GM18502 (cell line): Measurements from ENCODE around the gene NOL12.
"Not testable (repeated sequence)": the region's sequence is repeated elsewhere in the genome, so short reads cannot be mapped to it uniquely, and the experiment has no call there.

ENCODE experiments used
- ATAC-seq: cut with Tn5 transposase; IDR thresholded peaks from one replicate; pipeline ENCODE4 v1.9.1; 2021; ENCODE audit warnings: mild to moderate bottlenecking; ENCODE audit not compliant: unreplicated experiment, poor library complexity

Gene NOL12, protein sequence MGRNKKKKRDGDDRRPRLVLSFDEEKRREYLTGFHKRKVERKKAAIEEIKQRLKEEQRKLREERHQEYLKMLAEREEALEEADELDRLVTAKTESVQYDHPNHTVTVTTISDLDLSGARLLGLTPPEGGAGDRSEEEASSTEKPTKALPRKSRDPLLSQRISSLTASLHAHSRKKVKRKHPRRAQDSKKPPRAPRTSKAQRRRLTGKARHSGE

DNA sequence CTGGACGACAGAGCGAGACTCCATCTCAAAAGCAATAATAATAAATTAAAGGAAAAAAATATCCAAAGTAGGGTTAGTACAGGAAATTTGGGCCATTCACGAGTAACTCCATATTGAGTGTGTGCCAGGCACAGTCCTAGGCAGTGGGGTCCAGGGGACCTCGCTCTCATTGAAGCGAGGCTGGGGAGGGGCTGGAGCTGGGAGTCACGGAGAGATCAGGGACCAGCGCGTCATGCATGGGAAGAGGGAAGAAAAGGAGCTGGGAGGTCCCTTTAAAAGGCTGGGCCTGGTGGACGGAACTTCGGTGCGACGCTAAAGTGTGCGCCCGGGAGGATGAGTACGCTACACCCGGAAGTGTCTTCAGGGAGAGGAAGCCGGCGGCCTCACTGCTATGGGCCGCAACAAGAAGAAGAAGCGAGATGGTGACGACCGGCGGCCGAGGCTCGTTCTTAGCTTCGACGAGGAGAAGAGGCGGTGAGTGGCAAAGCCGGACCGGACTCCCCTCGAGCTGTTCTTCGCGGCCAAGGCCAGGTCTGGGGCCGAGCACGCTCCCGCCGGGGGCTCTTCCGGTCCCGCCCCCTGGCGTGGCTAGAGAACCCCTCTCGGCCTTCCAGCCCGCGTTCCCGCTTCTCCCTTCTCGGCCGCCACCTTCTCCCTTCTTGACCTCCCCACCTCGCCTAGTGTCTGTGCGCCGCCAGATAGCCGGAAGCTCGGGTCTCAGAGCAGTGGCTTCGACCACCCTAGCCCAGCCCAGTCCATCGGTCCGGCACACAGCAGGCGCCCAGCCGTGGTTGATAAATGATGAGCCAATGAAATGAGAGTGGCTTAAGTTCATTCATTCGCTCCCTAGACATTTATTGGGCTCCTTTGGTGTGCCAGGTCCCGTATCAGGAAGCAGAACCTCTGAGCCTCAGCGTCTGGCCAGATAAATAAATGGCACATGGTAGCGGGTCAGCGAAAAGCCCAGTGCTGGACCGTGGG lies at the start of gene NOL12:
Gene NOL12 (plus strand): TSS at position 342 of the 981 bp plus-strand sequence. CDS start 50 bp downstream, at position 392.
- peak; percentile 78 for ATAC-seq

DNA sequence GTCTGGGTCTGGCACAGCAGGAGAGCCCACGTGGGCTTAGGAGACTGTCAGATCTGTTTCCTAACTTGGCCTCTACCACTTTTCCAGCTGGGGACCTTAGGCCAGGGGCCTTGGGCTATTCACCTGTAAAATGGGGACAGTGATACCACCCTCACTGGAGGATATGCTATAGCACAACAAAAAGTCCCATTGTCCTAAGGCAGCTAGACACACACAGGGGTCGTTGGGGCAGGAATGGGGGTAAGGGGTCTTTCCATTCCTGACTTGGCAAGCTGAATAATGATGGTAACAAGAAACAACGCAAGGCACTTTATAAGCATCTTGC lies 49.2 kb upstream of the NOL12 start:
- ATAC-seq: no peak

DNA sequence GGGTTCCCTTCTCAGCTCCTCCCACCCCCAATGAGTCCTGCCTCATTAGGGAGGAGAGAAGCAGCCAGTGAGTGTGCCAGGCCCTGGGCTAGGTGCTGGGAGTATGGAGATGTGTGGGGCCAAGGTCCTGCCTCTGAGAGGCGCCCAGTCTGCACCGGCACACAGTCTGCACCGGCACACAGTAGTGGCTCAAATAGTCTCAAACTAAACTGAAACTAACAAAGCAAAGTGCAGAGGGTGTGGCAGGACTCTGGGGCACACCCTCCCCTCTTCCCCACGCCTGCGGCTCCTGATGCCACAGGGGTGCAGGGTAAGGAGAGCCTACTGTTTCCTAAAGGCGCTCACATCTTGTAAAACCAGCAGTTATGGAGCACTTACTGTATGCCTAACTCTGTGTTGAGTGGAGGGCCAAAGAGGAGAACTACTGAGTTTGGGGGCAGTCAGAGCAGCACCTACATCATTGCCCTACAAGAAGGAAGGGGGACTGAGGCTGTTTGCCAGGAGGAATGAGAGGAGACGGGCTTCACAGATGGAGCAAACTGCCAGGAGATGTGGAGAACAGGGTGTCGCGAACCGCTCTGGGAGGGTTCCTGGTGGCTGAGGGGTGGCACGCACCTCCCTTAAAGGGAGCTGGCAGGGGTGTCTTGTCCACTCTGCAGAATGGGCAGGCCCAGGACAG lies 47.6 kb upstream of the NOL12 start:
- no peak for ATAC-seq

DNA sequence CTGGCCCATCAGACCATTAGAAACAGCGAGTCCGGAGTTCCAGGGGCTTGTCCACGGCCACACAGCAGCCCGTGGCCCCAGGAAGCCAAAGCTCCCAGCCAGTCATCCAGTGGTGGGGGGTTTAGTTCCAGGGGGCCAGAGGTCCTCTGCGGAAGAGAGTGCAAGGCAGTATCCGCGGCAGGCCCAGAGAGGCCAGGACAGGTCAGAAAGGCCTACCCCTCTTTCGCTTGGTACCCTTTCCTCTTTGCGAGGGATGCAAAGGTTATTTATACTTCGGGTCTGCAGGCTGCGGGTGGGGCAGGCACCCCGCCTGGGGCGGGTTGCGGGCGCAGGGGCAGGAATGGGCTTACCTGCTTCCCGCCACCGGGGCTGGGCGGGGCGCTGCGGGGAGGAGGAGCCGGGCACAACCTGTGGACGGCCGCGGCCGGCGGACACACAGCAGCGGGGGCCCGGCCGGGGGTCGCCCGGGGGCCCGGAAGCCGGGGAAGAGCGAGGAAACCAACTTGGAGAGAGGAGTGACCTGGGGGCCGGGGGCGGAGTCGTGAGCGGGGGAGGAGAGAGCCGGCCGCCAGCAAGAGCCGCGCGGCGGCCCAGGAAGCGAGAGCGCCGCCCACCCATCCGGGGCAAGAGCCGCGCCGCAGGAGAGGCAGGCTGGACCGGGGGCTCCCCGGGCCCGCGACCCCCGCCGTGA lies 46.9 kb upstream of the NOL12 start, which contains the start of gene SH3BP1:
Gene SH3BP1 (plus strand): TSS at position 600 of the 691 bp plus-strand sequence. CDS start 119 bp downstream, outside the sequence.
- no peak for ATAC-seq

DNA sequence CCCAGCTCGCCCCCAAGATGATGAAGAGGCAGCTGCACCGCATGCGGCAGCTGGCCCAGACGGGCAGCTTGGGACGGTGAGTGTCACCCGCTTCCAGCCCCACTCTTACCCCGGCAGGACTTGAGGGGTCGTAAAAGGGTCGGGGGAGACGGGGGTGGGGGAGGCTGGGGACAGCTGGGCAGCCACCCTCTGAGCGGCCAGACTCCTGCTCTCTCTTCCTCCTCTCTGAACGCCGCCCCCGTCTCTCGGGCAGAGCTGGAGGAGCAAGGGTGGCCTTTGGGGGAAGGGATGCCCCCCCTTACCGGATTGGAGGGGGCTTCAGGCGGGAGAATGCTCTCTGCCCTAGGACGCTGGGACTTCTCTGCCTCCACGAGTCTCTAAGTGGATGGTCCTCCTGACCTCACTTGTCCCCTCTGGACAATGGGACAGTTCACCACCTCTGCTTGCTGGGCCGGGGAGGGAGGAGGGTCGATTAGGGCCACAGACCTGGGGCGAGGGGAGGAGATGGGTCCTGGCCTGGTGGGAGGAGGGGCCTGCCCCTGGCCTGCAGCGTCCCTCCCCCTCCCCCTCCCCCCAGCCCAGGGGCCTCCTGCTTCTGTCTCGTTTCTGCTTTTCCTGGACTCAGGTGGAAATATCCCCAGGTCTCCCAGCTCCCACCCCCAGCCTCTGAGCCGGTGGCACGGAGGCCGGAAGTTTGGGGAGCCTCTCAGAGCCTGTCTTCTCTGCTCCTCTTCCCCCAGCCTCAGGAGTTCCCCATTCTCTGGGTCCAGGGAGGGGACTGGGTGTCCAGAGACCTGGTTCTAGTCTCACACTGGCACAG lies 46.2 kb upstream of the NOL12 start:
- ATAC-seq: no peak

DNA sequence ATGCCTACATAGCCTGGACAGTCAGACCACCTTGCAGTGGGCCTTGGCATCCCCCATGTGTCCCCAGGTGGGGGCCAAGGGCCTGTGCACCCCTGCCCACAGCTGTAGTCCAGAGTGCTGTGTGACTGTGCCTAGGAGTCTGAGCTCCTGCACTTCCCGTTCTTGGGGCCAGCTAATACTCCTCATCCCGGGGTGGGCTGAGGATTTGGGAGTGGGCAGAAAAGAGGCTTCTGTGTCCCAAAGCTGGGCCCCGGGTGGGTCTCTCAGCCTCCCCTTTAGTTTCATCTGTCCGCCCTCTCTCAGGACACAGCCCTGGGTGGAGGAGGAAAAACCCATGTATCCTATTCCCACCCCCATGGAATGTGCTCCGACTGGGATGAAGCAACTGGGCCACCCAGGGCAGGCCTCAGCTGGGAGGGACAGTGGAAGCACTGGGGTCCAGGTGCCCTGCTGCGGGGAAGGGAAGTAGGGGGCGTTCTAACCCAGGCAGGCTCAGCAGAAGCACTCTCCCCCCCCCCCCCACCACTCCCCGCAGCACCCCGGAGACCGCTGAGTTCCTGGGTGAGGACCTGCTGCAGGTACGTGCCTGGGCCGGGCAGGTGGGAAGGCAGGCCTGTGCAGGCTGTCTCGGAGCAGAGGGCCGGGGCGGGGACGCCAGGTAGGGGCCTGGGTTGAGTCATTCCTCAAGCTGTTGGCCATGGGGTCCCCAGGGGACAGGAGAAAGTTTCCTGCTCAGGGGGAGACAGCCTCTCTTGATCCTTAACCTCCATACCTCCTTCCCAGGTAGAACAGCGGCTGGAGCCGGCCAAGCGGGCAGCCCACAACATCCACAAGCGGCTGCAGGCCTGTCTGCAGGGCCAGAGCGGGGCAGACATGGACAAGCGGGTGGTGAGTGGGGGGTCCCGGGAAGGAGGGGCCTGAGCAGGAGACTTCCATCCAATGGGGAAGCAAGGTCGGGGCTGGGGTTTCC lies 45.3 kb upstream of the NOL12 start:
- no peak for ATAC-seq

DNA sequence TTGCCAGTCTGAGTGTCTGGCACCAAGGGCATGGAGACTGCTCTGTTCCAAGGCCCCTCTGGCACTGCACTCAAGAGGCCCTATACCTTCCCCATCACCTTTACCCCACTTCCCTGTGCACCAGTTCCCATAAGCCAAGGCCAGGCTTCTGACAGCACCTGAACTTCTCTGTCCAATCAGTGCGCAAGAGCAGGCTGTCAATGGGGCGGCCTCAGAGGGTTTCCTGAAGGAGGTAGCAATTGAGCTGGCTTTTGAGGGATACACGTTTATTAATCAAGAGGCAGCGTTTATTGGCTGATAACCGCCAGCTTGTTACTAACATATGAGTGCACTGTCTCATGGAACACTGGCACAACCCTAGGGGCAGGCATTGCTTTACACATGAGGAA lies 44.6 kb upstream of the NOL12 start:
- no peak for ATAC-seq

DNA sequence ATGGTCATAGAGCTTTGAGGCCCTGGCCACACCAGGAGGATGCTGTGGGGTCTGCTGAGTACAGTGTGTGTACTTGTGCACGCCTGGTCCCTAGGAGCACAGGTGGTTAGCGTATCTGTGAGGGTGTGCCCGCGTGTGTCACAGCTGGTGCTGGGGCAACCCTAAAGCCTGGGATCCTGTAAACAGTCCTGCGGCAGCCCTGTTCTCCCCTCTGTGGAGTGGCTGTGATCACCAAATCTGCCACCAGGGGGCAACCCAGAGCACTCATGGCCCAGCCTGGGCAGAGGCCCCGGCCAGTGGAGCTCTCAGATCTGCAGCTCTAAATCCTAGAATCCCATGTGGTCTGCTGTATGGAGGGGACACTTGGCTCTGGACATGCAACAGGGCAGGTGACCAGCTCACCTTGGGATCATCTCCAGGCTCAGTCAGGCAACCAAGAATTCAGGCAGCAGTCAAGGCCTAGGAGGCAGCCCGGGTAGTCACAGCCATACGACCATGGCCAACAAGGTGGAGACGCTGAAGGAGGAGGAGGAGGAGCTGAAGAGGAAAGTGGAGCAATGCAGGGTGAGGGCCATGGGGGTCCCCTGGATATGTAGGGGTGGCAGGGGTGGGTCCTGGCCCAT lies 42.8 kb upstream of the NOL12 start:
- no peak for ATAC-seq

DNA sequence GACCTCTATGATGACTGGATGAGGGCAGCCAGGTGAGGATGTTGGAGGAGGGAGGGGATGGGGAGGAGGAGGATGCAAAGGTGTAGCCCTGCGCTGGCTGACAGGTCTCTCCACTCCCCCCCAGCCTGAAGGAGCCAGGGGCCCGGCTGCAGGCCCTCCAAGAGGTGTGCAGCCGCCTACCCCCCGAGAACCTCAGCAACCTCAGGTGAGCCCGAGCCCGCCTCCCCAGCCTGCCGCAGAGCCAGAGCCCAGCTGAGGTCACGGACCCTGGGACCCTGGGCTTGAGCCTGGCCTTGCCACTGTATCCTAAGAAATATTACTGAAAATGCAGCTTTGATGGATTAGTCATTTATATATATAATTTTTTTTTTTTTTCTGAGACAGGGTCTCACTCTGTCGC lies 38.8 kb upstream of the NOL12 start:
- no peak for ATAC-seq

DNA sequence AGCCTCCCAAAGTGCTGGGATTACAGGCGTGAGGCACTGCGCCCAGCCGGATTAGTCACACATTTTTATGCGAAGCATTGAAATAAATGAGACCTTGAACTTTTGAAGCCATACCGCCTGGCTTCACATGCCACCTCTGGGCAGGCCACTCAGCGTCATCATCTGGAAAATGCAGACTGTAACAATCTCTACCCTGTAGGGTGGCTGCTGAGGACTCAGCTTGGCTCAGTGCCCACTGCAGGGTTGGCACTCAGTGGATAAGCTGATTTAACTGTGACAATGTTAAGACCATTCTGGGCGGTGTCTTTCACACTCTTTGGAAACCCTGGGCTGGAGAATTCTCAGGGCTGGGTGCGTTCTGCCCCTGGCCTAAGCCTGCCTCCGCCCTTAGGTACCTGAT lies 38.2 kb upstream of the NOL12 start:
- no peak for ATAC-seq

DNA sequence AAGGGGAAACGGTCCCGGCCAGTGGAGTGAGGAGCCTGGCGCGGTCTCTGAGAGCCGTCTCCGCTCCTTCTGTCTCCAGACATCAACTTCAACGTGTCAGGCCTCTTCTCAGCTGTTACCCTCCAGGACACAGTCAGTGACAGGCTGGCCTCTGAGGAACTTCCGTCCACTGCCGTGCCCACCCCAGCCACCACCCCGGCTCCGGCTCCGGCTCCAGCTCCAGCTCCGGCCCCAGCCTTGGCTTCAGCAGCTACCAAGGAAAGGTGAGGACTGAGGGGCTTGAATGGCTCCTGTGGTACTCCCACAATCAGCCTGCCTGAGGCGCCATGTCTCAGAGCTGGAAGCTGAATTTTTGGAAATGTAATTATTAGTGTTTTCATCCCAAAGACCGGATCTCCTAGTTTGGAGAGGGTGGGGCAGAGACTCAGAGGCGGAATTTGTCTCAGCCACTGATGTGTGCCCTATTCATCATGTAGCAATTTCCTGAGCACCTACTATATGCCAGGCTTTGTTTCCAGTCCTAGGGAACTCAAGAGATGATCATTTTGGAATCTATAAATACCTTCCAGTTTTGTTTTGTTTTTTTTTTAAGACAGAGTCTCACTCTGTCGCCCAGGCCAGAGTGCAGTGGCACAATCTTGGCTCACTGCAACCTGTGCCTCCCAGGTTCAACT lies 35.5 kb upstream of the NOL12 start:
- no peak for ATAC-seq

DNA sequence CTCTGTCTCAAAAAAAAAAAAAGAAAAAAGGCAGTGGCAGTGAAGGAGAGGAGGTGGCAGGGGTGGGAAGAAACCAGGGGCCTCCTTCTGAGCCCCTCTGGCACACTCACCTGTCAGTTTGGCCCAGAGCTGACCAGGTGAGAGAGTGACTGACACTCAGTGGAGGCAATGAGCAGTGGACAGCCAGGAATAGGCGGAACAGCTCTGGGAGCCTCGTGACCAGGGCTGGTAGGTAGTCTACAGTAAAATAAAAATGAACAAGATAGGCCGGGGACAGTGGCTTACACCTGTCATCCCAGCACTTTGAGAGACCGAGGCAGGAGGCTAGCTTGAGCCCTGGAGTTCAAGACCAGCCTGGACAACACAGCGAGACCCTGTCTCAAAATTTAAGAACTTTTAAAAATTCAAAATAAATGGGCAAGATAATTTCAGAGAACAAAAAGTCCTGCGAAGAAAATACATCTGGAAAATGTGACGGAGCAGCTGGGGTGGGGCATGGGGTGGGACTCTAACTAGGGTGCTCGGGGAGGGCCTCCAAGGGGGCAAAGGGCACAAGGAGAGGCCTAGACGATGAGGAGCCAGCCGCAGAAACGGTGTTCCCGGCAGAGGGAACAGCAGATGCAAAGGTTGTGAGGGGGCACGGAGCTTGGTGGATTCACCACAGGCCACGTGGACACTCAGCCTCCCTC lies 31.4 kb upstream of the NOL12 start:
- ATAC-seq: no peak

DNA sequence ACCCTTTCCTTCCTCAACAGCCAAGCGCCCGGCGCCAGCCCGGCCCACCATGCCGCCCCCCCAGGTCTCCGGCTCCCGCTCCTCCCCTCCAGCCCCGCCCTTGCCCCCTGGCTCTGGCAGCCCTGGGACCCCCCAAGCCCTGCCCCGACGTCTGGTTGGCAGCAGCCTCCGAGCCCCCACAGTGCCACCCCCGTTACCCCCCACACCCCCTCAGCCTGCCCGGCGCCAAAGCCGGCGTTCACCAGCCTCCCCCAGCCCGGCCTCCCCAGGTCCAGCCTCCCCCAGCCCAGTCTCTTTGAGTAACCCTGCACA lies 30.9 kb upstream of the NOL12 start:
- no peak for ATAC-seq

DNA sequence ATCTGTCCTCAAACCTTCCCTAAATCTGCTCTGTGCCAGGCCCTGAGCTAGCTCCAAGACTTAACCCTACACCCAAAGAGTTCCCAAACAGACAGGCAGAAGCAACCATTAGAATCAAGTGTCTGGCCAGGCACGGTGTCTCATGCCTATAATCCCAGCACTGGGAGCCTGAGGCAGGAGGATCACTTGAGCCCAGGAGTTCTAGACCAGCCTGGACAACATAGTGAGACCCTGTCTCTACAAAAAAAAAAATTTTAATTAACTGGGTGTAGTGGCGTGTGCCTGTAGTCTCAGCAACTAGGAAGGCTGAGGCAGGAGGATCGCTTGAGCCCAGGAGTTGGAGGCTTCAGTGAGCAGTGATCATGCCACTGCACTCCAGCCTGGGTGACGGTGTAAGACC lies 29.6 kb upstream of the NOL12 start:
- not testable (repeated sequence) for ATAC-seq

DNA sequence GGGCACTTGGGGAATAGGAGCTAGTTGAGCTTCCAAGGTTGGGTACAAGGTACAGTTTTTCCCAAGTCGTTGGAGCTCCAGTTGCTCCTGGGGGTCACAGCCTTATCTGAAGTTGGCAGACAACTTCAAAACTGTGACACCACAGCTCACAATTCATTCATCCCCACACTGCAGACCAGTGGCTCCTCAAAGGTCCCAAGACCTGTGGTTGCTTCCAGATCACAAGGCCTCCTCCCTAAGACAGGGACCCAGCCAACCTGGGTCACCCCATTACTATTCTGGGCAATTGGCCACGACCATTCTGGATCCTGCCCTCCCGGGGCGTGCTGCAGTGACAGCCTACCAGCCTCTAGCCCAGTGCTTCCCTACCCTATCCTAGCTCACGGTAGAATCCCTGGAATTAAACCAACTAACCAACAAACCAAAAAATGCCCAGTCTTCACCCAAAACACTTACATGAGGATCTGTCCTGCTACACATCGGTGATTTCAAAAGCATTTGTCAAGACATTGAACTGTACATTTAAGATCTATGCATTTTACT lies 28.5 kb upstream of the NOL12 start:
- no peak for ATAC-seq

DNA sequence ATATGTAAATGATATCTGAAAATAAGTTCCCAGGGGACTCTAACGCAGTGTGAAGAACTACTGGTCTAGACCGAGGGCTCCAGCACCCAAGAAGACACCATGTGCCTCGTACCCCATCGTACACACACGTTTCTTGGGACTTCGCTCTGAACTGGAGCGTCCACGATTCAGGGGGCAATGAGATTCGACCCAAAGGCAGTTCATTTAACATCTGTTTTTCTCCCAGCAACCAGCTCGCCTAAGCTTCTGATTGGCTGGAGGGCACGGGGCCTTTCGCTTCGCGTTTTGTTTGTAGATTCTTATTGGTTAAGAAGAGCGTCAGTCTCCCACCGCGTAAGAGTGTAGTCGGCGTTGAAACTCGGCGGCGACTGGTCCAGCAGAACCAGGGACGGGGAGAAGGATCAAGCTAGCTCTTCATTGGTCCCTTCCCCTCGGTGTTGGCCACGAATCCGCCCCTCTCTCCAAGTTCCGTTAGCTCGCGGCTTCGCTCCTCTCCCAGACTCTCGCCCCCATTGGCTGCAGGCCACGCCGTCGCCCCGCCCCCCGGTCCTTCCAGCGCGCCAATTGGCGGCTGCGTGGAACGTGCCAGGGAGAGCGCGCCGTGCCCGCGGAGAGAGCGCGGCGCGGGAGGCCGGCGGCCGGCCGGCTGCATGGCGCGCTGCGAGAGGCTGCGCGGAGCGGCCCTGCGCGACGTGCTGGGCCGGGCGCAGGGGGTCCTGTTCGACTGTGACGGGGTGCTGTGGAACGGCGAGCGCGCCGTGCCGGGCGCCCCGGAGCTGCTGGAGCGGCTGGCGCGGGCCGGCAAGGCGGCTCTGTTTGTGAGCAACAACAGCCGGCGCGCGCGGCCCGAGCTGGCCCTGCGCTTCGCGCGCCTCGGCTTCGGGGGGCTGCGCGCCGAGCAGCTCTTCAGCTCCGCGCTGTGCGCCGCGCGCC lies 27.7 kb upstream of the NOL12 start, which contains the start of gene PDXP:
Gene PDXP (plus strand): TSS at position 591 of the 933 bp plus-strand sequence. CDS start 60 bp downstream, at position 651.
- ATAC-seq: peak; percentile 80
